ENCODE measurements around the gene TDRD7. TPM values are rescaled to one million over a fixed set of nuclear protein-coding genes. Genes with fewer than 3 reads are reported as not detected.
A peak's percentile ranks its signal among the peaks of the same experiment; 100 is the strongest.

Gene TDRD7
- polyA plus RNA-seq, 1 donor from 2014 or later, result 9.7 TPM

- Histone ChIP-seq H3K4me2 (ENCODE audit: low read length) (no peak overlapping the region), H2AFZ (ENCODE audit: low read depth, low read length) (no peak overlapping the region), H3F3A (ENCODE audit: insufficient read depth, low read length, poor library complexity, severe bottlenecking) (no peaks in the 10 kb centered on the region), H4K20me1 (ENCODE audit: insufficient read depth) (no peaks in the 10 kb centered on the region), H3K36me3 (ENCODE audit: insufficient read depth, low read length) (no peaks in the 10 kb centered on the region), H3K27ac (ENCODE audit: low read length) (no peak overlapping the region), H3K9me2 (ENCODE audit: insufficient read depth, low read length) (no peaks in the 10 kb centered on the region), H3K9me3 (ENCODE audit: low read length) (no peaks in the 10 kb centered on the region), H3K4me3 (ENCODE audit: low read length) (no peak overlapping the region), H3K79me2 (replicated peaks; ENCODE audit: insufficient read depth, low read length) (no peaks in the 10 kb centered on the region), H3K9ac (ENCODE audit: low read length) (no peak overlapping the region), H3K27me3 (ENCODE audit: insufficient read depth, low read depth, low read length) (no peaks in the 10 kb centered on the region)
- TF ChIP-seq EZH2 (IDR thresholded peaks at IDR 0.05; ENCODE audit: borderline replicate concordance, insufficient read depth, low read length, poor library complexity, severe bottlenecking) (no peak), RAD21 (conservative IDR thresholded peaks at IDR 0.05) (no peak), REST (IDR thresholded peaks at IDR 0.05; ENCODE audit: borderline replicate concordance) (no peak), SMC3 (conservative IDR thresholded peaks at IDR 0.05; ENCODE audit: poor library complexity) (no peak), TAF1 (IDR thresholded peaks at IDR 0.05; ENCODE audit: low read depth) (no peak), EP300 (conservative IDR thresholded peaks at IDR 0.05; ENCODE audit: poor library complexity, severe bottlenecking) (no peak), MXI1 (conservative IDR thresholded peaks at IDR 0.05; ENCODE audit: poor library complexity, severe bottlenecking) (no peak), CTCF (IDR thresholded peaks at IDR 0.05; ENCODE audit: poor library complexity, severe bottlenecking) (no peak), POLR2AphosphoS5 (IDR thresholded peaks at IDR 0.05) (no peak)
Measured at GRCh38 chr9:97397220-97397619, 14.7 kb upstream of the TDRD7 start.

DNA sequence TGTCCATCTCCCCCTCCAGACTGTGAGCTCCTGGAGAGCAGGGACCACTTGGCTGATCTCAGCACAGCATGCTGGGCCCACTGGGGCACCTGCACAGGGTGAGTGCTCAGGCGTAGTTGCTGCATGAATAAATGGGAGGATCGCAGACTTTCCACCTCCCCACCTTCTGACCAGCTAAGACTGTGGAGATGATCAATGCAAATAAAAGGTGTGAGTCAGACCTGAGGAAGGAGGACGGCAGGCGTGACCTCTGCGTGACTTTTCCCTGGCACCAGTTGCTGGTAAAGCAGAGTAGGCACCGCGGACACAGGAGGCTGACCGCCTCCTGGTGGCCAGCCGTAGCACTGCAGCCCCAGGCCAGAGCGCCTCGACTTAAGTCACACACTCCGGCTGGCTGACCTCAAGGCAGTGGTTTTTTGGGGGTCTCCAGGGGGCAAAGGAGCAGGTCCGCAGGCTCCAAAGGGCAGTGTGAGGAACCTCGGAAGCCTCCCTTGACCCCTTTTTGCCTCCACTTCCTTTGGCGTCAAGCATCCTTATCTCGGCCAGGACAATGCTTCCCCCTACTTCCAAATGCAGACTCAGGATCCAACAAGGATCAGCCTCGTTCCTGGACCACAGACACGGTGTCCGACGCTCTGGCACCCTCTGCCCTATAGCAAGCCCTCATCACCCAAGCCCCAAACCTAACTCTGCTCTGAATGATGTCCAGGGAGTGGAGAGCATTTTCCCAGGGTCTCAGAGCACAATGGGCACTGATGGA, 12.7 kb upstream of the TDRD7 start:
- Histone ChIP-seq H3K4me3 (ENCODE audit: low read length) (no peak overlapping the region), H3K4me2 (ENCODE audit: low read length) (no peak overlapping the region), H3K9ac (ENCODE audit: low read length) (no peak overlapping the region), H3K9me3 (ENCODE audit: low read length) (no peaks in the 10 kb centered on the region), H3F3A (ENCODE audit: insufficient read depth, low read length, poor library complexity, severe bottlenecking) (no peaks in the 10 kb centered on the region), H3K36me3 (ENCODE audit: insufficient read depth, low read length) (no peaks in the 10 kb centered on the region), H3K27me3 (ENCODE audit: insufficient read depth, low read depth, low read length) (no peaks in the 10 kb centered on the region), H3K27ac (ENCODE audit: low read length) (no peak overlapping the region), H3K9me2 (ENCODE audit: insufficient read depth, low read length) (no peaks in the 10 kb centered on the region), H4K20me1 (ENCODE audit: insufficient read depth) (no peaks in the 10 kb centered on the region), H2AFZ (ENCODE audit: low read depth, low read length) (no peak overlapping the region), H3K79me2 (replicated peaks; ENCODE audit: insufficient read depth, low read length) (no peaks in the 10 kb centered on the region)
- peak; percentile 44 for TF ChIP-seq CTCF (IDR thresholded peaks at IDR 0.05; ENCODE audit: poor library complexity, severe bottlenecking)
- TF ChIP-seq REST (IDR thresholded peaks at IDR 0.05; ENCODE audit: borderline replicate concordance), result no peak
